SK-N-SH treated with all-trans-retinoic acid at 6 μM for 48 hours (cell line): ENCODE results near the gene KCNK5.

ENCODE experiments used
- ARNTL ChIP-seq: fragments of 450-650 bp; formaldehyde crosslinking; IDR thresholded peaks from 2 replicates; pipeline ENCODE4 v1.5.0; 2020; ENCODE audit warnings: low read depth, mild to moderate bottlenecking, moderate library complexity, borderline replicate concordance
- BACH2 ChIP-seq: fragments of 250-450 bp; sonication (Bioruptor Pico); IDR thresholded peaks from 2 replicates; pipeline ENCODE4 v1.9.0; 2021; ENCODE audit warnings: mild to moderate bottlenecking, borderline replicate concordance
- POU6F1 ChIP-seq: fragments of 250-450 bp; sonication (Bioruptor Pico); IDR thresholded peaks from 2 replicates; pipeline ENCODE4 v1.8.0; 2021; ENCODE audit warnings: low read depth, mild to moderate bottlenecking, moderate library complexity, borderline replicate concordance
- RARB ChIP-seq: fragments of 250-450 bp; sonication (Bioruptor Pico); IDR thresholded peaks from 2 replicates; pipeline ENCODE4 v1.8.0; 2021; ENCODE audit warnings: mild to moderate bottlenecking, moderate library complexity
- SNAI2 ChIP-seq: fragments of 250-450 bp; sonication (Bioruptor Pico); IDR thresholded peaks from 2 replicates; pipeline ENCODE4 v1.5.0; 2020; ENCODE audit warnings: mild to moderate bottlenecking, moderate library complexity
- ZC3H10 ChIP-seq: fragments of 250-450 bp; sonication (Bioruptor Pico); IDR thresholded peaks from 2 replicates; pipeline ENCODE4 v1.5.1; 2021; ENCODE audit warnings: mild to moderate bottlenecking, moderate library complexity
- TF ChIP-seq, protein P1 (sequence below): fragments of 250-450 bp; sonication (Bioruptor Pico); IDR thresholded peaks from 2 replicates; pipeline ENCODE4 v1.5.1; 2020; ENCODE audit warnings: low read depth, mild to moderate bottlenecking, moderate library complexity

- no peak for TF ChIP-seq SNAI2
- TF ChIP-seq BACH2 (CRISPR knock-in tag), result no peak
- TF ChIP-seq, protein P1, sequence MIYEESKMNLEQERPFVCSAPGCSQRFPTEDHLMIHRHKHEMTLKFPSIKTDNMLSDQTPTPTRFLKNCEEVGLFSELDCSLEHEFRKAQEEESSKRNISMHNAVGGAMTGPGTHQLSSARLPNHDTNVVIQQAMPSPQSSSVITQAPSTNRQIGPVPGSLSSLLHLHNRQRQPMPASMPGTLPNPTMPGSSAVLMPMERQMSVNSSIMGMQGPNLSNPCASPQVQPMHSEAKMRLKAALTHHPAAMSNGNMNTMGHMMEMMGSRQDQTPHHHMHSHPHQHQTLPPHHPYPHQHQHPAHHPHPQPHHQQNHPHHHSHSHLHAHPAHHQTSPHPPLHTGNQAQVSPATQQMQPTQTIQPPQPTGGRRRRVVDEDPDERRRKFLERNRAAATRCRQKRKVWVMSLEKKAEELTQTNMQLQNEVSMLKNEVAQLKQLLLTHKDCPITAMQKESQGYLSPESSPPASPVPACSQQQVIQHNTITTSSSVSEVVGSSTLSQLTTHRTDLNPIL (CRISPR knock-in tag), result no peak
- TF ChIP-seq ZC3H10, result no peak
- no peak for TF ChIP-seq ARNTL
- no peak for TF ChIP-seq RARB (CRISPR knock-in tag)
- TF ChIP-seq POU6F1 (CRISPR knock-in tag), result no peak
These were observed 19.4 kb downstream of the KCNK5 start for GRCh38 chr6:39209911-39210310.
